Measurements from ENCODE around the gene MTX1. TPM values are rescaled to one million over a fixed set of nuclear protein-coding genes. Genes with fewer than 3 reads are reported as not detected.

MTX1 gene
- total RNA-seq, 1 experiment from 2014 or later, result 58.9 TPM

DNA sequence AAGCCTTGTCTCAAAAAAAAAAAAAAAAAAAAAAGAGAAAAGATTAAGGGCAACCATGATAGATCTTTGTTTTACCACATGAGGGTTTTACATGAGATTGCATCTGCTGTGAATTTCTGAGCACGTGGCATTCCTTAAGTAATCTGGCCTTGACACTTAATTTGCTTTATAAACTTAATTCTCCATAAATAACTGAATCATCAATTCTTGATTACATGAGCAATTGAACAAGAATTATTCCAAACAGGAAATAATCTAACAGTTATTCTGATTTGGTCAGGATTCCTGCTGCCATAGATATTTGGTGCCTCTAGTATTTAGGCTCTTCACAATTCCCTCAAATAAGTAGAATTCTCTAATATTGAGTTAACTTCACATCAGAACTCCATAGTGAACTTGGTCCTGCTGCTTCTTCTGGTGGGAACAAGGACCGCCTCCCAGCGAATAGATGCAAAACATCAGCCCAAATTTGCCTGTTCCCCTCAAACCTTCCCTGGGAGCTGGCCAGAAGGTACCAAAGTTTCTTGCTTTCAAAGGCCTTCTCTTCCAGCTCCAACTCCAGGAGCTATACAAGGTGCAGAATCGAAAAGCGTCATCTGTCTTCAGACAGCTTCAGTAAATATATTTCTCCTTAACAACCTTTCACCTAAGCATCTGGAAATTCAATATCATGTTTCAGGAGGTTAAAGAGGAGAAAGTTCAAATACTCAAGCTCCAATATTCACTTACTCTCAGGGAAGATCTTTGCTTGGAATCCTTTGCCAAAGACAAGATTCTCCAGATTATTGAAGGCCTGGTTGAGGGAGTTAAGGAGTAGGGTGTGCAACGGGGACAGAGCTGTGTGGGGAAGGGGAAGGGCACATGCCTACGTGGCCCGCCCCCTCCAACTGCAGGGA lies 36.4 kb upstream of the MTX1 start:
- peak overlapping the region; percentile 96 for H3K4me3 Mint-ChIP-seq (ENCODE audit: low read depth, unreplicated experiment)
- H3K27me3 Mint-ChIP-seq (ENCODE audit: unreplicated experiment), result peaks cover 21% of the 10 kb centered on the region
- intact Hi-C loops (cut with micrococcal nuclease; ENCODE audit: unreplicated experiment), result no loop called here
- TF ChIP-seq, protein P1, sequence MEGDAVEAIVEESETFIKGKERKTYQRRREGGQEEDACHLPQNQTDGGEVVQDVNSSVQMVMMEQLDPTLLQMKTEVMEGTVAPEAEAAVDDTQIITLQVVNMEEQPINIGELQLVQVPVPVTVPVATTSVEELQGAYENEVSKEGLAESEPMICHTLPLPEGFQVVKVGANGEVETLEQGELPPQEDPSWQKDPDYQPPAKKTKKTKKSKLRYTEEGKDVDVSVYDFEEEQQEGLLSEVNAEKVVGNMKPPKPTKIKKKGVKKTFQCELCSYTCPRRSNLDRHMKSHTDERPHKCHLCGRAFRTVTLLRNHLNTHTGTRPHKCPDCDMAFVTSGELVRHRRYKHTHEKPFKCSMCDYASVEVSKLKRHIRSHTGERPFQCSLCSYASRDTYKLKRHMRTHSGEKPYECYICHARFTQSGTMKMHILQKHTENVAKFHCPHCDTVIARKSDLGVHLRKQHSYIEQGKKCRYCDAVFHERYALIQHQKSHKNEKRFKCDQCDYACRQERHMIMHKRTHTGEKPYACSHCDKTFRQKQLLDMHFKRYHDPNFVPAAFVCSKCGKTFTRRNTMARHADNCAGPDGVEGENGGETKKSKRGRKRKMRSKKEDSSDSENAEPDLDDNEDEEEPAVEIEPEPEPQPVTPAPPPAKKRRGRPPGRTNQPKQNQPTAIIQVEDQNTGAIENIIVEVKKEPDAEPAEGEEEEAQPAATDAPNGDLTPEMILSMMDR (IDR thresholded peaks at IDR 0.05; ENCODE audit: unreplicated experiment), result no peak
- no TSS peak for BruUV-seq (replicated peaks)
- no peaks in the 10 kb centered on the region for H3K9me3 Mint-ChIP-seq (ENCODE audit: low read depth, unreplicated experiment)
- H3K27ac Mint-ChIP-seq (ENCODE audit: unreplicated experiment), result peak overlapping the region; percentile 83
- peaks cover 50% of the 10 kb centered on the region for H3K36me3 Mint-ChIP-seq (ENCODE audit: insufficient read depth, unreplicated experiment)
- peaks cover 37% of the 10 kb centered on the region for H3K4me1 Mint-ChIP-seq (ENCODE audit: low read depth, unreplicated experiment)
- CTCF ChIA-PET, result interaction anchor here (0.7 to 3.8 kb wide), 20 partner anchors 14 to 720 kb away, joined by 3 to 32 read pairs (median 4); partner anchors contain the start of genes ADAM15, DPM3, PMVK and PYGO2
- no peak for DNase-seq

DNA sequence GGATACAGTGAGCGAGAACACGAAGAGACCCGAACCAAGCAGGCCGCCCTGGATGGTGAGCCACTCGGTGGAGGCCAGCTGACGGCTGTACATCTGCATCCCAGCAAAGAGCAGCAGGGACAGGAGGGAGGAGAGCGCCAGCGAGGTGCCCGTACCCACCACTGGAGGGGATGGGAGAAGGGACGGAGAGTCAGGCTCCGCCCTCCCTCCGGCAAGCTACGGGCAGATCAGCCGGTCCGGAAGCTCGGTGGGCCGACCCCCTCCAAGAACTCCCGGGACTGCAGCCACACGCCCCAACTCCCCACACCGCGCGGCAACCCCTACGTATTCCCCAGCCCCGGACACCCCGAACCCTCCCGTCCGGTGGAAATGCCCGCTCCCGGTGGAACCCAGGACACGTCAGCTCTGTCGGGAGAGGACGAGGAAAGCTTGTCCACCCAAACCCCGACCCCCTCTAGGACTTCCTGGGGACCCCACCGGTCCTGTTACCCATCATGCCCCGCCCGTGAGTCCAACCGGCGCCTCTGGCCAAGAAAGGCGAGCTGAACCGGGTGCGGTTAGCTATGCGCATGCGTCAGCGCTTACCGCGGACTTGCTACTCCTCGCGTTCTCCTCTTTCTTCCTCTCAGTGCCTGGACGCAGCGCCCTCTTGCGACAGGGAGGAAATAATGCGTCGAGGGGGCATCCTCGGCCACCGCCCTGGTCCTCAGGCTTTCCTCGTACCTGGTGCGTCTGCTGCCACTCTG lies 35.6 kb upstream of the MTX1 start, which contains the start of gene KRTCAP2:
KRTCAP2 (minus strand) TSS at position 573 of the 746 bp plus-strand sequence; CDS start at position 493, 80 bp downstream.
- intact Hi-C loops (cut with micrococcal nuclease; ENCODE audit: unreplicated experiment), result no loop called here
- Mint-ChIP-seq H3K9me3 (ENCODE audit: low read depth, unreplicated experiment) (no peaks in the 10 kb centered on the region), H3K27me3 (ENCODE audit: unreplicated experiment) (peaks cover 21% of the 10 kb centered on the region), H3K36me3 (ENCODE audit: insufficient read depth, unreplicated experiment) (peaks cover 45% of the 10 kb centered on the region), H3K4me1 (ENCODE audit: low read depth, unreplicated experiment) (peaks cover 45% of the 10 kb centered on the region), H3K4me3 (ENCODE audit: low read depth, unreplicated experiment) (peak within 1 kb of the TSS; percentile 96), H3K27ac (ENCODE audit: unreplicated experiment) (peak within 1 kb of the TSS; percentile 83)
- TF ChIP-seq, protein P1 (IDR thresholded peaks at IDR 0.05; ENCODE audit: unreplicated experiment), result peak; percentile 89
- CTCF ChIA-PET, result interaction anchor here (0.6 to 3.8 kb wide), 35 partner anchors 13 to 613 kb away, joined by 3 to 32 read pairs (median 4); partner anchors contain the start of genes ADAM15, CLK2, DPM3 and EFNA3
- DNase-seq, result peak; percentile 96
- BruUV-seq (replicated peaks), result TSS peak; percentile 69

DNA sequence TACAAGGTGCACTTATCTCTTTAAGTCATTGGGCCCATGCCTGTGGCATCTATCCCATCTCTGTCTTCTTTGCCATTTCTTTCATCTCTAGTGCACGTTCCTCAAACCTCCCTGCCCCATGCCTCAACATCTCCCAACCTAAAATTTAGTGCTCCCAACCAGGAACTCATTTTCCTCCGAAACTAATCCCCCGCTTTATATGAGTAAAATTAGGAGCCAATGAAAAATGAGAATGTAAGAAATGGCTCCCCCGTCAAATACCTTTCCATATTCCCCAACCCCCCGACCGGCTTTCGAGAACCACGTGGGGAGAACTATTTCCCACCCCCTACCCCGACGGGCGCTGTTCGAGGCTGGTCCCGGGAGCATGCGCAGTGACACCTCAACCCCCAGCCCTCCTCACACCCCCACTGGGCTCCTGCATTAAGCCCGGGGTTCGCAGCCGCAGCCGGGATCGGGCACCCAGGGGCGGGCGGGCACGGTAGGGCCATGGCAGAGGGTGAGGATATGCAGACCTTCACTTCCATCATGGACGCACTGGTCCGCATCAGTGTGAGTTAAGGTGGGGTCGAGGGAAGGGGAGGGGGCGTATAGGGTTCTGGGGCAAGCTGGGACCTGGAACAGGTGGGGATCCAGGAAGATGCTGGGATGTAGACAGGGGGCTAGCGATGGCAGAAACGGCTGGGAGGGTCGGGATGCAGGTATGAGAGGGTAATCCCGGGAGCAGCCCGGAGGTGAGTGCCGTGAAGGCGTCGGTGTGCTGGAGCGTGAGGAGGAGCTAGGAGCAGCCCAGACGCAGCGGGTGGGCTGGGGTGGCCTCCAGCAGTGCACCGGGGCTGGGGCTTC lies 34.8 kb upstream of the MTX1 start, which contains the start of gene TRIM46:
TRIM46 (plus strand) TSS at position 372 of the 846 bp plus-strand sequence; CDS start at position 490, 118 bp downstream.
- H3K27ac Mint-ChIP-seq (ENCODE audit: unreplicated experiment), result peak within 1 kb of the TSS; percentile 83
- H3K4me3 Mint-ChIP-seq (ENCODE audit: low read depth, unreplicated experiment), result peak within 1 kb of the TSS; percentile 96
- peaks cover 45% of the 10 kb centered on the region for H3K36me3 Mint-ChIP-seq (ENCODE audit: insufficient read depth, unreplicated experiment)
- H3K27me3 Mint-ChIP-seq (ENCODE audit: unreplicated experiment), result peaks cover 21% of the 10 kb centered on the region
- intact Hi-C loops (cut with micrococcal nuclease; ENCODE audit: unreplicated experiment), result no loop called here
- DNase-seq, result no peak
- H3K4me1 Mint-ChIP-seq (ENCODE audit: low read depth, unreplicated experiment), result peaks cover 46% of the 10 kb centered on the region
- H3K9me3 Mint-ChIP-seq (ENCODE audit: low read depth, unreplicated experiment), result no peaks in the 10 kb centered on the region
- CTCF ChIA-PET, result interaction anchor here (0.7 to 3.8 kb wide), 27 partner anchors 12 to 614 kb away, joined by 3 to 32 read pairs (median 5); partner anchors contain the start of genes ADAM15, CLK2, DPM3 and PMVK
- TF ChIP-seq, protein P1 (IDR thresholded peaks at IDR 0.05; ENCODE audit: unreplicated experiment), result no peak
- BruUV-seq (replicated peaks), result no TSS peak

Measured in Calu3 (cell line).